Neural progenitor cell (in vitro differentiated cells): ENCODE results near the gene IST1.

ENCODE experiments used
- CTCF ChIP-seq: fragments of 200-600 bp; sonication (generic); IDR thresholded peaks from 2 replicates; pipeline ENCODE4 v1.5.1; 2017; ENCODE audit warnings: antibody characterized with exemption, mild to moderate bottlenecking
- EZH2 ChIP-seq: fragments of 200-600 bp; sonication (generic); IDR thresholded peaks from 2 replicates; pipeline ENCODE4 v1.6.1; 2017; ENCODE audit warnings: antibody characterized with exemption, mild to moderate bottlenecking, moderate library complexity
- EZH2phosphoT487 ChIP-seq: fragments of 200-600 bp; sonication (generic); IDR thresholded peaks from 2 replicates; pipeline ENCODE4 v1.6.1; 2017; ENCODE audit warnings: antibody characterized with exemption

GRCh38 chr16:71912534-71913275 lies 17.4 kb downstream of the IST1 start:
- no peak for TF ChIP-seq EZH2
- no peak for TF ChIP-seq CTCF
- no peak for TF ChIP-seq EZH2phosphoT487
